Epithelial cell of esophagus (primary cell): ENCODE results near the gene MYO18B.

Source experiments
- DNase-seq: peaks from one replicate; pipeline ENCODE4 v3.0.0; 2010; ENCODE audit warnings: low read depth
- H3K4me3 ChIP-seq: 2 replicates; pipeline ENCODE4 v1.5.1; 2011; ENCODE audit warnings: mild to moderate bottlenecking, low read length, control low read depth
- CTCF ChIP-seq: IDR thresholded peaks from 2 replicates; pipeline ENCODE4 v1.5.1; 2011; ENCODE audit warnings: low read depth, mild to moderate bottlenecking, low read length, control low read depth, inconsistent platforms; ENCODE audit not compliant: insufficient read depth; ENCODE audit errors: missing control alignments

The MYO18B gene

GRCh38 chr22:26079009-26079408 lies 337.0 kb downstream of the MYO18B start:
- no peak for DNase-seq
- no peak for TF ChIP-seq CTCF
- H3K4me3 ChIP-seq, result no peak overlapping the region
